HepG2 (cell line): ENCODE results near the gene TGFBI. TPM values are rescaled to one million over a fixed set of nuclear protein-coding genes. Genes with fewer than 3 reads are reported as not detected.

ENCODE experiments used
- CBX5 ChIP-seq: sonication (generic); formaldehyde crosslinking; IDR thresholded peaks from 2 replicates; pipeline ENCODE4 v1.4.0; 2020; ENCODE audit warnings: missing genetic modification reagents, borderline replicate concordance
- DMTF1 ChIP-seq: sonication (generic); formaldehyde crosslinking; IDR thresholded peaks from 2 replicates; pipeline ENCODE4 v1.4.0; 2020; ENCODE audit warnings: mild to moderate bottlenecking, missing genetic modification reagents
- ELF3 ChIP-seq: IDR thresholded peaks from 2 replicates; pipeline ENCODE4 v1.6.1; 2016; ENCODE audit warnings: missing genetic modification reagents, missing compliant biosample characterization
- MAFG ChIP-seq: sonication (generic); formaldehyde crosslinking; IDR thresholded peaks from 2 replicates; pipeline ENCODE4 v1.5.1; 2020; ENCODE audit warnings: mild to moderate bottlenecking, missing genetic modification reagents
- NKX3-1 ChIP-seq: sonication (generic); formaldehyde crosslinking; IDR thresholded peaks from 2 replicates; pipeline ENCODE4 v1.5.0; 2020; ENCODE audit warnings: missing genetic modification reagents
- ONECUT2 ChIP-seq: sonication (generic); formaldehyde crosslinking; IDR thresholded peaks from 2 replicates; pipeline ENCODE4 v1.4.0; 2020; ENCODE audit warnings: missing genetic modification reagents
- RBM22 ChIP-seq: fragments of 200-400 bp; formaldehyde crosslinking; optimal IDR thresholded peaks from 2 replicates; pipeline ENCODE3; 2017; ENCODE audit warnings: mild to moderate bottlenecking, low read length, moderate library complexity
- RXRB ChIP-seq: IDR thresholded peaks from 2 replicates; pipeline ENCODE4 v1.6.1; 2016; ENCODE audit warnings: borderline replicate concordance, missing genetic modification reagents, missing compliant biosample characterization
- THRA ChIP-seq: sonication (generic); formaldehyde crosslinking; IDR thresholded peaks from 2 replicates; pipeline ENCODE4 v1.4.0; 2020; ENCODE audit warnings: missing genetic modification reagents, borderline replicate concordance
- USF2 ChIP-seq, 2 experiments: sonication (generic) in 1 of 2; formaldehyde crosslinking in 1 of 2; IDR thresholded peaks; 2 replicates each; pipeline versions ENCODE4 v1.5.1 to v1.6.1; 2011 to 2020; ENCODE audit warnings: borderline replicate concordance in 1 of 2, low read depth in 1 of 2, low read length in 1 of 2, mild to moderate bottlenecking in 1 of 2, missing genetic modification reagents in 1 of 2, moderate library complexity in 1 of 2
- ZNF205 ChIP-seq: IDR thresholded peaks from 2 replicates; pipeline ENCODE4 v1.6.1; 2018; ENCODE audit warnings: missing biosample characterization, missing genetic modification reagents
- ZNF224 ChIP-seq: sonication (generic); formaldehyde crosslinking; IDR thresholded peaks from 2 replicates; pipeline ENCODE4 v1.5.0; 2020; ENCODE audit warnings: mild to moderate bottlenecking, missing genetic modification reagents
- ZNF263 ChIP-seq: sonication (generic); formaldehyde crosslinking; IDR thresholded peaks from 2 replicates; pipeline ENCODE4 v1.4.0; 2020; ENCODE audit warnings: missing genetic modification reagents
- ZNF703 ChIP-seq: sonication (generic); formaldehyde crosslinking; IDR thresholded peaks from 2 replicates; pipeline ENCODE4 v1.5.1; 2020; ENCODE audit warnings: missing genetic modification reagents, mild to moderate bottlenecking, moderate library complexity, borderline replicate concordance
- ZNF772 ChIP-seq: sonication (generic); formaldehyde crosslinking; IDR thresholded peaks from 2 replicates; pipeline ENCODE4 v1.5.0; 2020; ENCODE audit warnings: mild to moderate bottlenecking, missing genetic modification reagents
- ZNF792 ChIP-seq: IDR thresholded peaks from 2 replicates; pipeline ENCODE4 v1.6.1; 2016
- ZSCAN12 ChIP-seq: sonication (generic); formaldehyde crosslinking; IDR thresholded peaks from 2 replicates; pipeline ENCODE4 v1.9.0; 2021; ENCODE audit warnings: mild to moderate bottlenecking, missing genetic modification reagents
- ZSCAN25 ChIP-seq: sonication (generic); formaldehyde crosslinking; IDR thresholded peaks from 2 replicates; pipeline ENCODE4 v1.8.0; 2022; ENCODE audit warnings: mild to moderate bottlenecking, missing genetic modification reagents
- ZSCAN31 ChIP-seq: sonication (generic); formaldehyde crosslinking; IDR thresholded peaks from 2 replicates; pipeline ENCODE4 v1.5.0; 2020; ENCODE audit warnings: low read depth, mild to moderate bottlenecking, missing genetic modification reagents
- polyA plus RNA-seq, 8 experiments: library from polyadenylated mRNA; depleted of rRNA in 3 of 8; stranded (reverse) in 7 of 8; unstranded in 1 of 8; fragments of >200 nt; fragmentation: Illumina TruSeq in 4 of 8; extraction: Trizol in 4 of 8; gene quantifications; 2 replicates each; pipeline versions ENCODE4 v1.2.1 to v1.2.3, GENCODE V29; 2011 to 2016; ENCODE audit warnings: low read depth in 4 of 8, missing spikeins in 1 of 8, mixed read lengths in 1 of 8; ENCODE audit not compliant: insufficient read depth in 1 of 8
- total RNA-seq, 5 experiments: library from RNA; depleted of rRNA; stranded (reverse); fragments of >200 nt; fragmentation: Illumina TruSeq; extraction: Trizol; gene quantifications; 2 replicates each; pipeline ENCODE4 v1.2.3, GENCODE V29; 2016; ENCODE audit warnings: low read depth in 1 of 5

The TGFBI gene
- total and polyA plus RNA-seq, 2 of the 13 experiments (the other 11 are each of a cell fraction or from before 2014, with no cell fraction given) = 275 to 457 TPM

- TF ChIP-seq RXRB (CRISPR knock-in tag) (peak; percentile 98), ZNF205 (CRISPR knock-in tag) (peak; percentile 35), ZNF224 (CRISPR knock-in tag) (no peak), MAFG (CRISPR knock-in tag) (no peak), USF2 (IDR thresholded peaks at IDR 0.05; ENCODE audit: low read depth, low read length) (no peak), USF2 (CRISPR knock-in tag; IDR thresholded peaks at IDR 0.05; ENCODE audit: borderline replicate concordance) (no peak), ZNF792 (CRISPR knock-in tag) (peak; percentile 76), ELF3 (CRISPR knock-in tag) (peak; percentile 99), ZSCAN25 (no peak), THRA (CRISPR knock-in tag) (peak; percentile 94), RBM22 (no peak), ZNF703 (CRISPR knock-in tag) (0 out of 2 replicates have a peak, but pooled peaks have one; percentile 60), ZSCAN12 (CRISPR knock-in tag) (no peak), NKX3-1 (CRISPR knock-in tag) (peak; percentile 71; the same call in 1 of the 2 replicates), CBX5 (CRISPR knock-in tag) (peak; percentile 90), ZNF772 (no peak), ZSCAN31 (CRISPR knock-in tag) (no peak), ZNF263 (peak; percentile 94), ONECUT2 (CRISPR knock-in tag) (no peak), DMTF1 (CRISPR knock-in tag) (no peak)
Observed at GRCh38 chr5:136058039-136058971, 29.5 kb downstream of the TGFBI start (continued).
